22Rv1 (cell line): ENCODE measurements around the gene JPT1.

Source experiments
- CTCF ChIP-seq: fragments of 450-650 bp; IDR thresholded peaks from 2 replicates; pipeline ENCODE4 v1.5.1; 2017; ENCODE audit warnings: mild to moderate bottlenecking
- ZFX ChIP-seq: fragments of 450-650 bp; IDR thresholded peaks from 2 replicates; pipeline ENCODE4 v1.6.1; 2017; ENCODE audit warnings: antibody characterized with exemption, borderline replicate concordance

- no peak for TF ChIP-seq CTCF
- TF ChIP-seq ZFX, result no peak
Observed at GRCh38 chr17:75129576-75129975, 24.7 kb downstream of the JPT1 start.
